Adipocyte (in vitro differentiated cells): Measurements from ENCODE around the gene KCNJ10.

ENCODE experiments used
- DNase-seq: peaks from one replicate; pipeline ENCODE4 v3.0.0-alpha.2; 2015; ENCODE audit warnings: low read depth
- H3K27me3 ChIP-seq: replicated peaks from 2 replicates; pipeline ENCODE4 v1.7.0; 2013; ENCODE audit warnings: mild to moderate bottlenecking, low read length, moderate library complexity; ENCODE audit not compliant: control insufficient read depth, insufficient read depth
- H3K36me3 ChIP-seq: 2 replicates; pipeline ENCODE4 v1.7.0; 2013; ENCODE audit warnings: low read length, mild to moderate bottlenecking, moderate library complexity; ENCODE audit not compliant: control insufficient read depth, insufficient read depth, severe bottlenecking
- H3K4me1 ChIP-seq: 2 replicates; pipeline ENCODE4 v1.7.0; 2013; ENCODE audit warnings: mild to moderate bottlenecking, low read length, moderate library complexity; ENCODE audit not compliant: control insufficient read depth, insufficient read depth
- H3K4me3 ChIP-seq: 2 replicates; pipeline ENCODE4 v1.7.0; 2013; ENCODE audit warnings: mild to moderate bottlenecking, low read length, moderate library complexity
- H3K9ac ChIP-seq: 2 replicates; pipeline ENCODE4 v1.7.0; 2013; ENCODE audit warnings: mild to moderate bottlenecking, low read length, moderate library complexity
- H3K9me3 ChIP-seq: 2 replicates; pipeline ENCODE4 v1.7.0; 2013; ENCODE audit warnings: mild to moderate bottlenecking, low read length, moderate library complexity; ENCODE audit not compliant: control insufficient read depth

KCNJ10 gene

DNA sequence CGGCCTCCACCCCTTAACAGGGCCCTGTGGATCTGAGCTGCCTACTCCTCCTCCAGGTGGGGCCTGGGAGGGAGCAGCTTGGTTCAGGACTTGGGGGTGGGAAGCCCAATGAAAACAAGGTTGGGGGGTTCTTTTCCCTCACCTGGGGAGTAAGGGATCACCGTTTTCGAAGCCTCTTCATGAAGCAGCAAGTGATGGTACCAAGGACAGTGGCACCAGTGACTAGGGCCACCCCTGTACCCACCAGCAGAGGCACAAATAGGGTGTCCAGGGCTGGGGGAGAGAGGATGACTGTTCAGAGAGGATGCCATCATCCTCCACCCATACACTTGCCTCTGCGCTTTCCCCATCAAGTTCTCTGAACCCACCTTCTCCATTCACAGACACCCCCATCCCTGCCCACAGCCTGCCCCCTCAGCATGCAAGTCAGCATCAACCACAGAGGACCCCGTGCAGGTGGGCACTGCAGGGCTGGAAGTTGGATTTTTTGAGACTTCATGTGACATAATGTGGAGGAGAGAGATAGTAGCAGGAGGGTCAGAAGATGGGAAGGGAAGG, 21.8 kb upstream of the KCNJ10 start:
- Histone ChIP-seq H3K4me1 (peaks cover 3% of the 10 kb centered on the region), H3K4me3 (no peak overlapping the region), H3K27me3 (no peaks in the 10 kb centered on the region), H3K9me3 (no peaks in the 10 kb centered on the region), H3K9ac (no peak overlapping the region), H3K36me3 (peaks cover 18% of the 10 kb centered on the region)
- no peak for DNase-seq

DNA sequence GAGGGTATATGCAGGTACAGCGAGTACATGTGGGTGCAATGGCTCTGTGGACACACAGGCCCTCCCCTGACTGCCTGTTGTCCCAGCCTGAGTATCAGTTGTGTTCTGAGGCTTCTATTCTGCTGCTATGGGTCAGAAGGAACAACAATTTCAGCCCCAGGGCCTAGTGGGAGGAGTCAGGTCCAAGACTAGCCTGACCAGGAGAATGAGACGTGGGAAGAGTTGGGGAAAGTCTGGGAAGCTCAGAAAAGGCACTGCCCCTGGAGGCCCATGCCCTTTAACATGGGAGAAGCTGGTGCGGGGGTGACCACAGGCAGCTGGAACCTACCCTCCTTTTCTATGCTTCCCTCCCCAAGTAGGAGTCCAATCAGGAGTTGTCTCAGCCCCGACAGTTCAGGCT, 20.8 kb upstream of the KCNJ10 start:
- Histone ChIP-seq H3K9me3 (no peaks in the 10 kb centered on the region), H3K4me3 (no peak overlapping the region), H3K4me1 (no peaks in the 10 kb centered on the region), H3K27me3 (no peaks in the 10 kb centered on the region), H3K9ac (no peak overlapping the region), H3K36me3 (peaks cover 18% of the 10 kb centered on the region)
- DNase-seq, result no peak

DNA sequence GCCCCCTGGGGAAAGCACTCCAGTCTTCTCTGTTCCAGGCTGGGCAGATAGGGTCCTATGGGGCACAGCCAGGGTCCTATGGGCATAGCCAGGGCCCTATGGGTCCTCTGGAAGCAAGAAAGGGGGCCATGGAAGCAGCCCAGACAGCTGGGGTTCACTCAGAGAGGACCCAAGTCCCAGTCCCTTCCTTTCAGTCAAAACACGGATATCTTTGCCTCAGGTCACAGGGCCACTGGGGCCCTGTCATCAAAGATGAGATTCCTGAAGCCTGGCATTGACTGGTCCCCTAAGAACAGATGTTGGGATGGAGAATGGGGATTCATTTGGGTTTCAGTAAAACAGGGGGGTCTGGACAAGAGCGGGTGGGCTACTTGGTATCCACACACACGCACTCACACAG, 19.9 kb upstream of the KCNJ10 start:
- Histone ChIP-seq H3K27me3 (no peaks in the 10 kb centered on the region), H3K4me3 (no peak overlapping the region), H3K4me1 (no peaks in the 10 kb centered on the region), H3K9ac (no peak overlapping the region), H3K9me3 (no peaks in the 10 kb centered on the region), H3K36me3 (peaks cover 18% of the 10 kb centered on the region)
- no peak for DNase-seq

DNA sequence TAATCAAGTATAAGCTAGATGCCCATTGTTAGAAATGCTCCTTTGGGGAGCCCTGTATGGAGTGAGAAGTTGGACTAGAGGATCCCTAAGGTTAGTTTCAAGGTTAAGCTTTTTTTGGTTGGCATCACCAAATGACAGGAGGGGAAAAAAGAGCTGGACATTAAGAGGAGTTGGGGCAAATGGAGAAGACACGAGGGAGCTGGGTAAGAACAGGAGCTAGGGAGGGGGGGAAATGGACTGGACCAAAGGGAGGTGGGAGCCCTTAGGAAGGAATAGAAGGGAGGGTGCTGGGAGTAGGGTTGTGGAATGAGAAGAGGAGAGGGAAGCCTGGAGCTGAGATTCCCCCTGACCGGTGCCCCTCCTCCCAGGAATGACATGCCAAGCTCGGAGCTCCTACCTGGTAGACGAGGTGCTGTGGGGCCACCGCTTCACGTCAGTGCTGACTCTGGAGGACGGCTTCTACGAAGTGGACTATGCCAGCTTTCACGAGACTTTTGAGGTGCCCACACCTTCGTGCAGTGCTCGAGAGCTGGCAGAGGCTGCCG, 17.2 kb upstream of the KCNJ10 start:
- Histone ChIP-seq H3K9ac (no peak overlapping the region), H3K9me3 (no peaks in the 10 kb centered on the region), H3K27me3 (peaks cover 15% of the 10 kb centered on the region), H3K4me1 (no peaks in the 10 kb centered on the region), H3K4me3 (no peak overlapping the region), H3K36me3 (peaks cover 3% of the 10 kb centered on the region)
- DNase-seq, result no peak

DNA sequence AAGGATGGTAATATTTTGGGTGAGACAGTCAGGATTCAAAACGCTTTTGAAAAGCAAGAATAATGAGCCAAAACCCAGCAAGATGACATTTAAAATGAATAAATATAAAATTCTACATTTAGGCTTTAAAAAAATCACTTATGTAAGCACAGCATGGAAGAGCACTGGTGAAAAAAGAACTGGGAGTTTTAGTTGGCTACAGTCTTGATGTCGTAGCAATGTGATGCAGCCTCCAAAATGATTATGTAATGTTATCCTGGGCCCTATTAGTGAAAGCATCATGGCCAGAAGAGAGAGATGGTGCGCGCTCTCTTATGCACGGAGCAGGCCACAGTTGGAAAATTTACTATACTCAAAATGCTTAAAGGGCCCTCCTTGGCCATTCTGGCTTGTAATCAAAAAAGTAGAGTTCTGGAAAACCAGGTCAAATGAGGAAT, 16.5 kb upstream of the KCNJ10 start:
- DNase-seq, result no peak
- peaks cover 22% of the 10 kb centered on the region for H3K27me3 ChIP-seq
- H3K9ac ChIP-seq, result no peak overlapping the region
- no peaks in the 10 kb centered on the region for H3K4me1 ChIP-seq
- peaks cover 3% of the 10 kb centered on the region for H3K36me3 ChIP-seq
- no peak overlapping the region for H3K4me3 ChIP-seq
- no peaks in the 10 kb centered on the region for H3K9me3 ChIP-seq

DNA sequence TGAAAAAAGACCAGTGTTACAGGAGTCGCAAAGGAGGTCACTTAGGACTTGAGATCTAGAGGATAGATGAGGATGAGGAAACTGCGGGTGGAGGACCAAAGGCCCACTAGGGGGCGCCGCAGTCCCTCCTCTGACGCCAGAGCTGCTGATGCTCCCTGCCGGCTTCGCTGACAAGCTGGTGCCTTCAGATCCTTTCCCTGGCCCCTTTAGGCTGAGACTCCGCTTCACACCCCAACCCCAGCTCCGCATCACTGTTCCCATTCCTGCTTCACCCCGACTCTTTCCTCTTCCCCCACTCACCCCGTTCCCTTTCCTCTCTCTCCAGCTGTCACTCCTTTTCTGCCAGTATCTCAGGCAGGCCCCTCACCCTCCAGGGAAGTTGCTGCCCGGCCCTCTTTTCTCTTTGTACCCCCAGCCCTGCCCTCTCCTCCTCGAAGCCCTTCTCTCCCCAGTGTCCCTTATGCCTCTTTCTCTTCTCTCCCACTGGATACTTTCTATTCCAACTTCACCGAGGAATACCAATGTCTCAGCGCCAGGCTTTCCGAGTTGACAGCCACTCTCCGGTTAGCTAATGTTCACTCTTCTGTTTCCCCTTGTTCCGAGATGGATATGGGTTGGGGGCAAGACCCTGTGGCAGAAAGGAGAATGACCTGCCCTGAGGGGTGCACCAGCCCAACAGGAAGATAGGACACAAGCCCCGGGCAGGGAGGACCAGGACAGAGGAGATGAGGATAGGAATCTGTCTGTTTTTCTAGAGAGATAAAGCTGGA, 15.9 kb upstream of the KCNJ10 start:
- Histone ChIP-seq H3K36me3 (peaks cover 3% of the 10 kb centered on the region), H3K4me1 (no peaks in the 10 kb centered on the region), H3K9ac (no peak overlapping the region), H3K27me3 (peaks cover 27% of the 10 kb centered on the region), H3K9me3 (no peaks in the 10 kb centered on the region), H3K4me3 (no peak overlapping the region)
- peak; percentile 88 for DNase-seq

DNA sequence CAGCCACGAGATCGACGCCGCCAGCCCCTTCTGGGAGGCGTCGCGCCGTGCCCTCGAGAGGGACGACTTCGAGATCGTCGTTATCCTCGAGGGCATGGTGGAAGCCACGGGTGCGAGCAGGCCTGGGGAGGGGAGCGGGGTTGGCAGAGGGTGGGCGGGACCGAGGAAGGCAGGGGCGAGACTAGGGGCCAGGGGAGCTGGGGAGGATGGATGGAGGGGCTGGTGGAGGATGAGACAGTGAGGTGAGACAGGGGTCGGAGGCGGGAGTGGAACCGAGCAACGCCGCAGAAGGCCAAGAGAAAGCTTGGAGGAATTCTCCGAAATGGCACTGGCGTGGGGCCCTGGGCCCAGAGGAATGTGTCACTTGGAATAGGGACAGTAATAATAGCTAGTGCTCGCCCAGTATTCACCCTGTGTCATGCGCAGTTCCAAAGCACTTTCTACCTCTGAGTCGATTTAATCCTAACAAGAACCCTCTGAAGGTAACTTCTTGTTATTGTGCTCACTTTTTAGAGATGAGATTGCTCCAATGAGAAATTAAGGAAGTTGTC, 14.9 kb upstream of the KCNJ10 start:
- Histone ChIP-seq H3K4me1 (no peaks in the 10 kb centered on the region), H3K4me3 (no peak overlapping the region), H3K9me3 (no peaks in the 10 kb centered on the region), H3K27me3 (peaks cover 37% of the 10 kb centered on the region), H3K9ac (no peak overlapping the region), H3K36me3 (peaks cover under 1% of the 10 kb centered on the region)
- DNase-seq, result no peak

DNA sequence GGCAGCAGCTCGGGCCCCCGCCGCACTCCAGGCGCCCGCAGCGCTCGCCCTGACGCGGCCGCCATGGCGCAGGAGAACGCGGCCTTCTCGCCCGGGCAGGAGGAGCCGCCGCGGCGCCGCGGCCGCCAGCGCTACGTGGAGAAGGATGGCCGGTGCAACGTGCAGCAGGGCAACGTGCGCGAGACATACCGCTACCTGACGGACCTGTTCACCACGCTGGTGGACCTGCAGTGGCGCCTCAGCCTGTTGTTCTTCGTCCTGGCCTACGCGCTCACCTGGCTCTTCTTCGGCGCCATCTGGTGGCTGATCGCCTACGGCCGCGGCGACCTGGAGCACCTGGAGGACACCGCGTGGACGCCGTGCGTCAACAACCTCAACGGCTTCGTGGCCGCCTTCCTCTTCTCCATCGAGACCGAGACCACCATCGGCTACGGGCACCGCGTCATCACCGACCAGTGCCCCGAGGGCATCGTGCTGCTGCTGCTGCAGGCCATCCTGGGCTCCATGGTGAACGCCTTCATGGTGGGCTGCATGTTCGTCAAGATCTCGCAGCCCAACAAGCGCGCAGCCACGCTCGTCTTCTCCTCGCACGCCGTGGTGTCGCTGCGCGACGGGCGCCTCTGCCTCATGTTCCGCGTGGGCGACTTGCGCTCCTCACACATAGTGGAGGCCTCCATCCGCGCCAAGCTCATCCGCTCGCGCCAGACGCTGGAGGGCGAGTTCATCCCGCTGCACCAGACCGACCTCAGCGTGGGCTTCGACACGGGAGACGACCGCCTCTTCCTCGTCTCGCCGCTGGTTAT, 14.2 kb upstream of the KCNJ10 start:
- peak; percentile 42 for DNase-seq
- Histone ChIP-seq H3K27me3 (peaks cover 44% of the 10 kb centered on the region), H3K4me3 (peak overlapping the region; percentile 62), H3K9me3 (no peaks in the 10 kb centered on the region), H3K4me1 (no peaks in the 10 kb centered on the region), H3K9ac (no peak overlapping the region), H3K36me3 (no peaks in the 10 kb centered on the region)

DNA sequence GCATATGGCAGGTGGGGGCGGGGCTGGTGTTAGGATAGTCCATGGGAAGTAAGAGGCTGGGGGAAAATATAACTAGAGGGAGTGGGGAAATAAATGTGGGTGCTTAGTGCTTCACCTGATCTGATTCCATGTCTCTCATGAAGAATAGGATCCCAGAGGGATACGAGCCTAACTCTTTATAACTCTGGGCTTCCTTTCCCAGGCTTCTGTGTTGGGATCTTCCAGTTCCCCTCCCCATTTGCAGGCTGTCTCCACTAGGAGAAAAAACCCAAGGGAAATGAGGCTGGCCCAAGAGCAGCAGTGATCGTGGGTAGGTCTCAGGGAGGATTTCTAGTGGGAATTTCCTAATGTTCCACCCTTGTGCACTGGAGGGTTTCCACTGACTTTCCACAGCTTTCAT, 13.0 kb upstream of the KCNJ10 start:
- Histone ChIP-seq H3K36me3 (no peaks in the 10 kb centered on the region), H3K27me3 (peaks cover 56% of the 10 kb centered on the region), H3K9me3 (no peaks in the 10 kb centered on the region), H3K9ac (no peak overlapping the region), H3K4me3 (no peak overlapping the region), H3K4me1 (no peaks in the 10 kb centered on the region)
- DNase-seq, result no peak

DNA sequence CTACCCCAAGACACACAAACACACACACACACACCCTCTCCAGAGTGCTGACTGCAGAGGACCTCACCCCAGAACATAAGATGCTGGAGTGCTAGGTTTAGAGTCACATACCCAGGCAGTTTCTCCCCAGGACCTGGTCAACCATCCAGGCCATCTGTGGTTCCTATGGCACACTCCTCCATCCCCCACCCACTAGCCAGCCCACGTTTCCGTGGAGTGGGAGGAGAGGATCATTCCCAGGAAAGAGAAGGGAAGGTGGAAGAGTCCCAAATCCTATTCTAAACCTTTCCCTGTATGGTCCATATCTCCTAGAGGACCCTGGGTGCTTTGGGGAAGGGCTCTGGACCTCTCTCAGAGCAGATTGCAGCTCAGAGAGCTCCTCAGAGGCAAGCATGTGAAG, 12.5 kb upstream of the KCNJ10 start:
- H3K36me3 ChIP-seq, result no peaks in the 10 kb centered on the region
- H3K27me3 ChIP-seq, result peaks cover 57% of the 10 kb centered on the region
- H3K9me3 ChIP-seq, result no peaks in the 10 kb centered on the region
- DNase-seq, result no peak
- H3K9ac ChIP-seq, result no peak overlapping the region
- no peak overlapping the region for H3K4me3 ChIP-seq
- H3K4me1 ChIP-seq, result no peaks in the 10 kb centered on the region
